H1 (cell line): ENCODE results near the gene STAT4. TPM values are rescaled to one million over a fixed set of nuclear protein-coding genes. Genes with fewer than 3 reads are reported as not detected.

Experiments
- CHD7 ChIP-seq: fragments of 300-600 bp; sonication (generic); IDR thresholded peaks from 2 replicates; pipeline ENCODE4 v1.7.1; 2012; ENCODE audit warnings: low read length, moderate library complexity, mild to moderate bottlenecking, inconsistent platforms; ENCODE audit not compliant: insufficient replicate concordance
- KDM1A ChIP-seq: fragments of 200-600, 300-600 bp; sonication (generic); IDR thresholded peaks from 2 replicates; pipeline ENCODE4 v1.7.1; 2016; ENCODE audit warnings: mild to moderate bottlenecking, low read length, borderline replicate concordance
- polyA plus RNA-seq, 7 experiments: library from polyadenylated mRNA; depleted of rRNA in 3 of 7; stranded (reverse) in 5 of 7; unstranded in 2 of 7; fragments of >200 nt in 5 of 7; fragments of 200-250 nt in 2 of 7; gene quantifications; 1 replicate in 5 of 7; 2 replicates in 1 of 7; 4 replicates in 1 of 7; pipeline versions ENCODE4 v1.2.1 to v1.2.3, GENCODE V29; 2011 to 2013; ENCODE audit warnings: missing spikeins in 2 of 7, mixed read lengths in 2 of 7
- total RNA-seq: library from RNA; stranded (reverse); fragmentation: NEBNext Ultra II Directional; extraction: Animal tissue kit (Norgen Biotek cat#: 25700); gene quantifications from 2 replicates; pipeline ENCODE4 v1.2.1, GENCODE V29; 2021

Gene STAT4
- total and polyA plus RNA-seq, 2 of the 8 experiments (the other 6 are each of a cell fraction or from before 2014, with no cell fraction given) = 0.36 to 0.63 TPM

GRCh38 chr2:191128172-191128910 is 22.5 kb downstream of the STAT4 start (continued):
- TF ChIP-seq CHD7 (no peak), KDM1A (no peak)
